ENCODE results near the gene ZNF414.

DNA sequence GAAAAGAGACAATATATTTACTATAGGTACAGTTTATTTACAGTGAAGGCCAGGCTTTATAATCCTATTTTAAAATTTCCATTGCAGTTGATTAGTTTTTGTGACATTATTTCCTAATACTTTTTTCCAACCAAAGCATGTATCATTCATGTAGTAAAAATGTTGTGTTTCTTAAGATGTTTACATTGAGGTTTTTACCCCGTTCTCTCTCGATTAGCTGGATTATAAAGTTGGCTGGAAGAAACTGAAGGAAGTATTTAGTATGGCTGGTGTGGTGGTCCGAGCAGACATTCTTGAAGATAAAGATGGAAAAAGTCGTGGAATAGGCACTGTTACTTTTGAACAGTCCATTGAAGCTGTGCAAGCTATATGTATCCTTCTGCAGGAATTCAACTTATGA lies 47.9 kb downstream of the ZNF414 start:
- TF ChIP-seq, protein P1, sequence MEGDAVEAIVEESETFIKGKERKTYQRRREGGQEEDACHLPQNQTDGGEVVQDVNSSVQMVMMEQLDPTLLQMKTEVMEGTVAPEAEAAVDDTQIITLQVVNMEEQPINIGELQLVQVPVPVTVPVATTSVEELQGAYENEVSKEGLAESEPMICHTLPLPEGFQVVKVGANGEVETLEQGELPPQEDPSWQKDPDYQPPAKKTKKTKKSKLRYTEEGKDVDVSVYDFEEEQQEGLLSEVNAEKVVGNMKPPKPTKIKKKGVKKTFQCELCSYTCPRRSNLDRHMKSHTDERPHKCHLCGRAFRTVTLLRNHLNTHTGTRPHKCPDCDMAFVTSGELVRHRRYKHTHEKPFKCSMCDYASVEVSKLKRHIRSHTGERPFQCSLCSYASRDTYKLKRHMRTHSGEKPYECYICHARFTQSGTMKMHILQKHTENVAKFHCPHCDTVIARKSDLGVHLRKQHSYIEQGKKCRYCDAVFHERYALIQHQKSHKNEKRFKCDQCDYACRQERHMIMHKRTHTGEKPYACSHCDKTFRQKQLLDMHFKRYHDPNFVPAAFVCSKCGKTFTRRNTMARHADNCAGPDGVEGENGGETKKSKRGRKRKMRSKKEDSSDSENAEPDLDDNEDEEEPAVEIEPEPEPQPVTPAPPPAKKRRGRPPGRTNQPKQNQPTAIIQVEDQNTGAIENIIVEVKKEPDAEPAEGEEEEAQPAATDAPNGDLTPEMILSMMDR (IDR thresholded peaks at IDR 0.05) = no peak
- TF ChIP-seq POLR2A (IDR thresholded peaks at IDR 0.05) (no peak), POLR2AphosphoS5 (IDR thresholded peaks at IDR 0.05) (no peak), EP300 (IDR thresholded peaks at IDR 0.05) (no peak)
